ENCODE measurements around the gene SARS1.

DNA sequence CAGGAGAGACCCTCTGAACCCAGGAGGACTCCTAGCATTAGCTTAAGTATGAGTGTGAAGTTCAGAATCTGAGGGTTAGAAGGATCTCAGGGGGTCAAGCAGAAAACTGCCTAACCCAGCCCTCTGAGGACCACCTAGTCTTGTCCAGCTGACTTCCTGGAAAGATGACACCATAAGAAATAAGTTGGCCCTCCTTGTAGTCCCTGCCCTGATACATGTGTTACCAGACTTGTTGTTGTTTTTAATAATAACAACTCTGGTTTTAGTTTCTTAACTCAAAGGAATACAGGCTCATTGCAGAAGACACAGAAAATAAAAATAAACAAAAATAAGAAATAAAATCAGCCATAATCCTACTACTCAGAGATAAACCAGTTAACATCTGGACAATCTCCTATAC lies 21.8 kb upstream of the SARS1 start:
- TF ChIP-seq, protein P1, sequence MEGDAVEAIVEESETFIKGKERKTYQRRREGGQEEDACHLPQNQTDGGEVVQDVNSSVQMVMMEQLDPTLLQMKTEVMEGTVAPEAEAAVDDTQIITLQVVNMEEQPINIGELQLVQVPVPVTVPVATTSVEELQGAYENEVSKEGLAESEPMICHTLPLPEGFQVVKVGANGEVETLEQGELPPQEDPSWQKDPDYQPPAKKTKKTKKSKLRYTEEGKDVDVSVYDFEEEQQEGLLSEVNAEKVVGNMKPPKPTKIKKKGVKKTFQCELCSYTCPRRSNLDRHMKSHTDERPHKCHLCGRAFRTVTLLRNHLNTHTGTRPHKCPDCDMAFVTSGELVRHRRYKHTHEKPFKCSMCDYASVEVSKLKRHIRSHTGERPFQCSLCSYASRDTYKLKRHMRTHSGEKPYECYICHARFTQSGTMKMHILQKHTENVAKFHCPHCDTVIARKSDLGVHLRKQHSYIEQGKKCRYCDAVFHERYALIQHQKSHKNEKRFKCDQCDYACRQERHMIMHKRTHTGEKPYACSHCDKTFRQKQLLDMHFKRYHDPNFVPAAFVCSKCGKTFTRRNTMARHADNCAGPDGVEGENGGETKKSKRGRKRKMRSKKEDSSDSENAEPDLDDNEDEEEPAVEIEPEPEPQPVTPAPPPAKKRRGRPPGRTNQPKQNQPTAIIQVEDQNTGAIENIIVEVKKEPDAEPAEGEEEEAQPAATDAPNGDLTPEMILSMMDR (IDR thresholded peaks at IDR 0.05): no peak
- TF ChIP-seq MXI1 (IDR thresholded peaks at IDR 0.05; ENCODE audit: low read depth, low read length) (no peak), RAD21 (IDR thresholded peaks at IDR 0.05; ENCODE audit: low read length) (no peak), POLR2AphosphoS5 (IDR thresholded peaks at IDR 0.05; ENCODE audit: low read depth, low read length) (no peak), FOXJ3 (CRISPR knock-in tag; IDR thresholded peaks at IDR 0.05) (no peak), EZH2phosphoT487 (IDR thresholded peaks at IDR 0.05; ENCODE audit: borderline replicate concordance, low read depth) (no peak), SIN3A (IDR thresholded peaks at IDR 0.05; ENCODE audit: borderline replicate concordance, low read depth, low read length) (no peak), NFIC (IDR thresholded peaks at IDR 0.05; ENCODE audit: borderline replicate concordance) (no peak), FOSL2 (IDR thresholded peaks at IDR 0.05; ENCODE audit: borderline replicate concordance, low read depth) (no peak)
- TF ChIP-seq, protein P2, sequence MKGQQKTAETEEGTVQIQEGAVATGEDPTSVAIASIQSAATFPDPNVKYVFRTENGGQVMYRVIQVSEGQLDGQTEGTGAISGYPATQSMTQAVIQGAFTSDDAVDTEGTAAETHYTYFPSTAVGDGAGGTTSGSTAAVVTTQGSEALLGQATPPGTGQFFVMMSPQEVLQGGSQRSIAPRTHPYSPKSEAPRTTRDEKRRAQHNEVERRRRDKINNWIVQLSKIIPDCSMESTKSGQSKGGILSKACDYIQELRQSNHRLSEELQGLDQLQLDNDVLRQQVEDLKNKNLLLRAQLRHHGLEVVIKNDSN (IDR thresholded peaks at IDR 0.05; ENCODE audit: borderline replicate concordance, low read depth): no peak
